Stimulated activated naive CD4-positive, alpha-beta T cell treated with Interleukin-2 at 50 U/mL for 16 hours (primary cell): ENCODE measurements around the gene ERRFI1.

Source experiments
- DNase-seq: peaks from one replicate; lab custom pipeline; 2025; lab: John Stamatoyannopoulos, UW

Gene ERRFI1

GRCh38 chr1:8003438-8004112 lies 22.5 kb downstream of the ERRFI1 start:
- no peak for DNase-seq

- no peak for DNase-seq
These were observed 23.2 kb downstream of the ERRFI1 start for GRCh38 chr1:8002921-8003320.

- DNase-seq, result no peak
These were observed 23.7 kb downstream of the ERRFI1 start for GRCh38 chr1:8002329-8002910.

- DNase-seq, result no peak
These were observed 30.7 kb downstream of the ERRFI1 start for GRCh38 chr1:7995437-7995836.

GRCh38 chr1:7994827-7995226 lies 31.3 kb downstream of the ERRFI1 start:
- DNase-seq, result no peak

GRCh38 chr1:7993593-7994479 lies 32.3 kb downstream of the ERRFI1 start:
- DNase-seq, result no peak

- DNase-seq, result no peak
These were observed 33.2 kb downstream of the ERRFI1 start for GRCh38 chr1:7992885-7993284.

GRCh38 chr1:7991504-7992440 lies 34.3 kb downstream of the ERRFI1 start:
- no peak for DNase-seq

GRCh38 chr1:7989762-7990428 lies 36.2 kb downstream of the ERRFI1 start:
- no peak for DNase-seq

- DNase-seq, result no peak
These were observed 37.5 kb downstream of the ERRFI1 start for GRCh38 chr1:7988576-7988975.

- no peak for DNase-seq
These were observed 38.6 kb downstream of the ERRFI1 start for GRCh38 chr1:7987528-7987927.

- DNase-seq, result no peak
These were observed 40.1 kb downstream of the ERRFI1 start for GRCh38 chr1:7985851-7986612.

GRCh38 chr1:7984811-7985210 lies 41.3 kb downstream of the ERRFI1 start:
- DNase-seq, result no peak

GRCh38 chr1:7983086-7983778 lies 42.9 kb downstream of the ERRFI1 start:
- DNase-seq, result no peak

GRCh38 chr1:7980984-7981383 lies 45.1 kb downstream of the ERRFI1 start:
- no peak for DNase-seq

GRCh38 chr1:7975212-7975865 lies 50.8 kb downstream of the ERRFI1 start:
- DNase-seq, result peak; percentile 3

- no peak for DNase-seq
These were observed 53.0 kb downstream of the ERRFI1 start for GRCh38 chr1:7973086-7973485.

- no peak for DNase-seq
These were observed 53.8 kb downstream of the ERRFI1 start for GRCh38 chr1:7972285-7972684.

GRCh38 chr1:7971024-7971423 lies 55.1 kb downstream of the ERRFI1 start:
- DNase-seq, result no peak
